Stomach smooth muscle (tissue), 2 donors: Measurements from ENCODE around the gene BMF.
"Not testable (repeated sequence)": the region's sequence is repeated elsewhere in the genome, so short reads cannot be mapped to it uniquely, and the experiment has no call there.

Experiments
- H3K27ac ChIP-seq: one replicate; pipeline ENCODE4 v1.7.0; 2013; ENCODE audit warnings: mild to moderate bottlenecking, low read length, inconsistent platforms
- H3K27me3 ChIP-seq, 2 donors: one replicate each; pipeline ENCODE4 v1.7.0; 2013; ENCODE audit warnings: low read length in 2 of 2; ENCODE audit not compliant: insufficient read depth in 2 of 2, control insufficient read depth in 1 of 2
- H3K36me3 ChIP-seq, 2 donors: one replicate each; pipeline ENCODE4 v1.7.0; 2013; ENCODE audit warnings: low read length in 2 of 2; ENCODE audit not compliant: control insufficient read depth in 2 of 2, insufficient read depth in 2 of 2
- H3K4me1 ChIP-seq: one replicate; pipeline ENCODE4 v1.7.0; 2013; ENCODE audit warnings: low read length; ENCODE audit not compliant: control insufficient read depth, insufficient read depth
- H3K4me3 ChIP-seq, 2 donors: one replicate each; pipeline ENCODE4 v1.7.0; 2013; ENCODE audit warnings: low read length in 2 of 2
- H3K9ac ChIP-seq, 2 donors: one replicate each; pipeline ENCODE4 v1.7.0; 2013; ENCODE audit warnings: low read length in 2 of 2, mild to moderate bottlenecking in 1 of 2
- H3K9me3 ChIP-seq, 2 donors: one replicate each; pipeline ENCODE4 v1.7.0; 2013; ENCODE audit warnings: low read length in 2 of 2; ENCODE audit not compliant: control insufficient read depth in 2 of 2
- donor health status: healthy.
- donor health status: Pancreatic carcinoma.

Gene BMF

GRCh38 chr15:40108855-40109735 is at the start of gene BMF:
Gene BMF (minus strand): TSS chr15:40108879. CDS start chr15:40106086, 2,793 bp downstream.
- Histone ChIP-seq H3K36me3 (no peaks in the 10 kb centered on the region), H3K9me3 (no peaks in the 10 kb centered on the region), H3K4me3 (peak within 1 kb of the TSS; percentile 87 to 91), H3K27me3 (peaks cover 2% of the 10 kb centered on the region in 2 donors), H3K27ac (peak within 1 kb of the TSS; percentile 70), H3K9ac (peak within 1 kb of the TSS; percentile 60 to 81), H3K4me1 (peaks cover 49% of the 10 kb centered on the region)

GRCh38 chr15:40157778-40158447 is 49.2 kb upstream of the BMF start:
- Histone ChIP-seq H3K4me3 (no peak overlapping the region), H3K36me3 (no peaks in the 10 kb centered on the region), H3K27me3 (no peaks in the 10 kb centered on the region), H3K9me3 (no peaks in the 10 kb centered on the region), H3K4me1 (peaks cover 6% of the 10 kb centered on the region), H3K9ac (no peak overlapping the region), H3K27ac (no peak overlapping the region)

- no peaks in the 10 kb centered on the region for H3K9me3 ChIP-seq
- H3K27me3 ChIP-seq = no peaks in the 10 kb centered on the region
- H3K4me1 ChIP-seq = no peaks in the 10 kb centered on the region
- H3K36me3 ChIP-seq = no peaks in the 10 kb centered on the region
- no peak overlapping the region for H3K9ac ChIP-seq
- no peak overlapping the region for H3K4me3 ChIP-seq
- H3K27ac ChIP-seq = no peak overlapping the region
These were observed 46.7 kb upstream of the BMF start for GRCh38 chr15:40155270-40155910.

- not testable (repeated sequence) for H3K9me3 ChIP-seq, H3K36me3 ChIP-seq, H3K27ac ChIP-seq, H3K9ac ChIP-seq, H3K27me3 ChIP-seq, H3K4me3 ChIP-seq, H3K4me1 ChIP-seq
These were observed 46.1 kb upstream of the BMF start for GRCh38 chr15:40154821-40155220.

- Histone ChIP-seq H3K27ac (no peak overlapping the region), H3K9me3 (no peaks in the 10 kb centered on the region), H3K9ac (no peak overlapping the region), H3K4me1 (no peaks in the 10 kb centered on the region), H3K27me3 (no peaks in the 10 kb centered on the region), H3K36me3 (no peaks in the 10 kb centered on the region), H3K4me3 (no peak overlapping the region)
These were observed 43.3 kb upstream of the BMF start for GRCh38 chr15:40151991-40152390.

- Histone ChIP-seq H3K4me3 (no peak overlapping the region), H3K9ac (no peak overlapping the region), H3K27ac (no peak overlapping the region), H3K36me3 (no peaks in the 10 kb centered on the region), H3K4me1 (no peaks in the 10 kb centered on the region), H3K9me3 (no peaks in the 10 kb centered on the region), H3K27me3 (no peaks in the 10 kb centered on the region)
These were observed 42.8 kb upstream of the BMF start for GRCh38 chr15:40151499-40151898.

GRCh38 chr15:40150163-40150925 is 41.7 kb upstream of the BMF start:
- Histone ChIP-seq H3K36me3 (no peaks in the 10 kb centered on the region), H3K4me3 (no peak overlapping the region), H3K27ac (no peak overlapping the region), H3K27me3 (no peaks in the 10 kb centered on the region), H3K9me3 (no peaks in the 10 kb centered on the region), H3K4me1 (no peaks in the 10 kb centered on the region), H3K9ac (no peak overlapping the region)

GRCh38 chr15:40149339-40149738 is 40.7 kb upstream of the BMF start:
- Histone ChIP-seq H3K4me3 (no peak overlapping the region), H3K9ac (no peak overlapping the region), H3K27me3 (no peaks in the 10 kb centered on the region), H3K36me3 (no peaks in the 10 kb centered on the region), H3K9me3 (no peaks in the 10 kb centered on the region), H3K27ac (no peak overlapping the region), H3K4me1 (no peaks in the 10 kb centered on the region)

GRCh38 chr15:40146037-40146436 is 37.4 kb upstream of the BMF start:
- H3K9me3 ChIP-seq = no peaks in the 10 kb centered on the region
- H3K27ac ChIP-seq = no peak overlapping the region
- no peaks in the 10 kb centered on the region for H3K36me3 ChIP-seq
- H3K9ac ChIP-seq = no peak overlapping the region
- no peak overlapping the region for H3K4me3 ChIP-seq
- no peaks in the 10 kb centered on the region for H3K27me3 ChIP-seq
- H3K4me1 ChIP-seq = no peaks in the 10 kb centered on the region

- H3K9me3 ChIP-seq = no peaks in the 10 kb centered on the region
- no peak overlapping the region for H3K9ac ChIP-seq
- no peaks in the 10 kb centered on the region for H3K27me3 ChIP-seq
- no peaks in the 10 kb centered on the region for H3K36me3 ChIP-seq
- H3K4me1 ChIP-seq = no peaks in the 10 kb centered on the region
- H3K4me3 ChIP-seq = no peak overlapping the region
- no peak overlapping the region for H3K27ac ChIP-seq
These were observed 33.7 kb upstream of the BMF start for GRCh38 chr15:40142428-40142827.
